HG03432 (cell line): ENCODE measurements around the gene TOLLIP.

Experiments
- ATAC-seq: cut with Tn5 transposase; IDR thresholded peaks from one replicate; pipeline ENCODE4 v1.9.1; 2021; ENCODE audit warnings: mild to moderate bottlenecking, moderate library complexity; ENCODE audit not compliant: unreplicated experiment

The TOLLIP gene

GRCh38 chr11:1224491-1225385 lies 84.7 kb downstream of the TOLLIP start:
- ATAC-seq: no peak
